HG03521 (cell line): ENCODE measurements around the gene TOM1L2.
"Not testable (repeated sequence)": the region's sequence is repeated elsewhere in the genome, so short reads cannot be mapped to it uniquely, and the experiment has no call there.

Source experiments
- ATAC-seq: cut with Tn5 transposase; IDR thresholded peaks from one replicate; pipeline ENCODE4 v1.9.1; 2021; ENCODE audit warnings: mild to moderate bottlenecking, moderate library complexity; ENCODE audit not compliant: unreplicated experiment

The TOM1L2 gene

DNA sequence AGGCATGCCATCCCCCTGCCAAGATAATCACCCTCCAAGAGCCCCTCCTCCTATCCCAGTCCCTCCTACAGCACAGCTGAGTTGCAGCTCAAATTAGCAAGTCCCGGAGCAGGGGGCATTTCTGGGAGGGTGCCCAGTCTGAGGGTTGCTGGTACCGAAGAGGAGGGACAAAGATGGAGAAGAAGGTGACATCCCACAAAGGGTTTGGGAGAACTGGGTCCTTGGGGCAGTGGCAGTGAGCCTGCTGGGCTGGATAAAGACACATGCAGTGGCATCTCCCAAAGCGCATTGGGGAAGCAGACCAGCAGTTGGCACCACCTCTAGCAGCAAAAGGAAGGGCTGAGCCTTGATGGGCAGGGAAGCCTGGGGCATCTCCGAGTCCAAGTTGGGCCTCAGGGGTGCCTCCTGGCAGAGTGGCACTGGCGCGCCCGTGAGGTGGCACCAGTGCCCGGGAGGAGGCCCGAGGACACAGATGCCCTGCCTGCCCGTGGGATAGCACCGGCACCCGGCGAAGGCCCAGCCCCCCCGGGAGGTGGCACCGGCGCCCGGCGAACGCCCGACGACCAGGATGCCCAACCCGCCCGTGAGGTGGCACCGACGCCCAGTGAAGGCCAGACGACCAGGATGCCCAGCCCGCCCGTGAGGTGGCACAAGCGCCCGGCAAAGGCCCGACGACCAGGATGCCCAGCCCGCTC, 622 bp downstream of the TOM1L2 start:
- ATAC-seq, result no peak

- ATAC-seq, result no peak
Measured at GRCh38 chr17:17970699-17971430, 1.3 kb downstream of the TOM1L2 start.

DNA sequence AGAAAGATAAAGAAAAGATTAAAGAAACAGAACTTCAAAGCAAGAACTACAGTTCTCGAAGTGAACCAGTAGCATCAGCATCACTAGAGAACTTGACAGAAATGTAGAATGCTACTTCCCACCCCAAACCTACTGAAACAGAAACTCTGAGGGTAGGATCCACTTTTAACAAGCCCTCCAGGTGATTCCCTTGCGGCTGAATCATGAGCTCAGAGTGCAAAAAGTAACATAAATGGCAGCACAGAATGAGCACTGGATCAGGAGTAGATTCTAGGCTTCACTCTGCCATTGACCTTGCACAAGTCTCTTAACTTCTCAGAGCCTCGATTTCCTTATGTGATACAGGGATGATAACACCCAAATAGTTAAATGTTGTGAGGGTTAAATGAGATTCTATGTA, 5.8 kb downstream of the TOM1L2 start:
- no peak for ATAC-seq

DNA sequence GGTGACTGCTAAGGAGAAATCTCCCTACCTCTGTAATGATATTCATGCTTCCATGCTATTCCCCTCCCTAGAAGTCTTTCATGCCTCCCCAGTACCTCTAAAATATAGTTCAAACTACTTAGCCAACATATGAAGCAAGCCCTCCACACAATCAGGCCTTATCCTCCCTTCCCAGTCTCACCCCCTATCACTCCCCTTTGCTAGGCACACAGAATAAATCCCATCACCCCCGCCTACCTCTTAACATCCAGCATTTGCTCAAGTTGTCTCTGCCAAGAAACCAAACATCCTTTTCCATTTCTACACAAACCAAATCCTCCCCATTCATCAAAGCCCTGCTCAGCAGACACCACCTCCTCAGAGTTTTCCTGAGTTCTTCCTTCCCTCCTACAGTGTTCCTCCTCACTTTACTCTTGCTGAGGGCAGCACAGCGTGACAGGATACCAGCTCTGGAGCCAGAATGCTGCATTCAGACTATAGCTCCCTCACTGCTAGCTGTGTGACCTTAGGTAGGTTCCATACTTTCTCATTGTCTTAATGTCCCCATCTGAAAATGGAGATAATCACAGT, 7.0 kb downstream of the TOM1L2 start:
- ATAC-seq, result no peak

GRCh38 chr17:17964710-17965109, 7.5 kb downstream of the TOM1L2 start:
- ATAC-seq, result no peak

DNA sequence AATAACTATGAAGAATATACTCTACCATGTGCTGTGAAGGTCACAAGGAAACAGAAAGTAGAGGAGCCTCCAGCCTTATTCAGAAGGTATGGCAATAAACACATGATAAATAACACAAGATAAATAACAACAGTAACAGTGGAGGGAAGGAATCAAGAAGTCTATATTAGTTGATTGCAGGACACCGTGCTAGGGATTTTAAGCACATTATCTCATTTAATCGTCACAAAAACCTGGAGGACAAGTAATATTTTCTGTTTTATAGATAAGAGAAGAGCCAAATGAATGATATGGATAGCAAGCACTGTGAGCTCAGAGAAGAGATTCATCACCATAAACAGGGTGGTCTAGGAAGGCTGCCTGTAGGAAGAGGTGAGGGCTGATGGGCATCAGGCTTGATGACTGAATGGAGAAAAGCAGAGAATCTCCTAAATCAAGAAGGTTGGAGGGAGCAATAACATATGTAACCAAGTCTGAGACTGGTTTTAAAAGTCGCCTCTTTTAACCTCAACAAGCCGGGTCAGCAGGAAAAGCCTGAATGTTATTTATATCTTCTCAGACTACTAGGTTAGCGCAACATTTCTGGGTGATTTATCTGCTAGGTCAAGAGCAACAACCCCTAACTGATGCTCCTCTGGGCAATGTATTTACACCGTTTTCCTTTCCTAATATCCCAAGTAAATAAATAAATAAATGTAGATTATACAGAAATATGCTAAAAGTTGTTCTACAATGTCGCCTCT, 8.3 kb downstream of the TOM1L2 start:
- no peak for ATAC-seq

GRCh38 chr17:17963066-17963465, 9.1 kb downstream of the TOM1L2 start:
- no peak for ATAC-seq

DNA sequence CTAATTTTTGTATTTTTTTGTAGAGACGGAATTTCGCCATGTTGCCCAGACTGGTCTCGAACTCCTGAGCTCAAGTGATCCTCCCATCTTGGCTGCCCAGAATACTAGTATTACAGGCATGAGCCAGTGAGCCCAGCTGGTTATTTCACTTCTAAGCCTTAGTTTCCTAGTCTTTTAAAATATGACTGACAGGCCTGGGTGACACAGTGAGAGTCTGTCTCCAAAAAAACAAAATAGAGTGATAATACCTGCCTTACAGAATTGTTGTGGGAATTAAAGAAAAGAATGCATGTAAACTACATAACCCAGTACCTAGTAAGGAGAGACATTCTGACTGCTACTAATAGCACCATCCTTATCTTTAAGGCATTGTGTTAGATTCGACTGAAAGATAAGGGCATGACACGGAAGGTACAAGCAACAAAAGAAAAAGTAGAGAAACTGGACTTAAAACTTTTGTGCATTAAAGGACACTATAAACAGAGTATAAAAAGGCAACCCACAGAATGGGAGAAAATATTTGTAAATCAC, 11.6 kb downstream of the TOM1L2 start:
- no peak for ATAC-seq

DNA sequence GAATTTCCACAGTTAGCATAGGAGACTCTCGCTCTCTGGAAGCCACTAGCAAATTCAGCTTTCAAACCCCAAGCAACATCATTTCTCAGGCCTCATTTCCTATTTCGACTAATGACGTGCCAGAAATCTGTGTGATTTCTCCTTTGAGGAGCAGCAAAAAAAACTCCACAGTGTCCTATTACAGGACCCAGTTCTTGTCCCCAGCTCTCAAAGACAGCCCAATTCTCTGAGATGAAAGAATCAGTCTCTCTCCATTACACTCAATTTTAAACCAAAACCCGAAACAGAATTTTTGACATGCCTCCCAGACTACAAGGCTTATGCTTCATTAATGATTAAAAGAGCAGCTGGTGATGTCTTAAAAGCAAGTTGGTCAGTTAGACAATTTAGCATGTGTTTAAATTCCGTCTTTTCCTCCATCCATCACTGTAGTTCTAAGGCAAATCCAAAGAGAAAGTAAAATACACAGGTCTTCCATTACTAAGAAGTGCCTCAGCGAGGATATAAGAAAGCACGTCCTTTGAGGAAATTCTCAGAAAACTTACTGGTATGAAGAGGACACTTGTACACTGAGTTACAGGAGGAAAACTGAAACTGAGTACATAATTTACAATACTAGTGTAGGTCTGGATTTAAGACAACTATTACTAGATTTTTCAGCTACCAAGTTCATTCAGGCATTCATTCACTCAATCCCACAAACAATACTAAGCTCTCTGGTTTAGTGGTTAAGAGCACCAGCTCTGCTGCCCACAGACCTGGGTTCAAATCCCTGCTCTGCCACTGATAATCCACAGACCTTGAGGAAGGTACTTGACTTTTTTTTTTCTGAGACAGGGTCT, 12.5 kb downstream of the TOM1L2 start:
- no peak for ATAC-seq

DNA sequence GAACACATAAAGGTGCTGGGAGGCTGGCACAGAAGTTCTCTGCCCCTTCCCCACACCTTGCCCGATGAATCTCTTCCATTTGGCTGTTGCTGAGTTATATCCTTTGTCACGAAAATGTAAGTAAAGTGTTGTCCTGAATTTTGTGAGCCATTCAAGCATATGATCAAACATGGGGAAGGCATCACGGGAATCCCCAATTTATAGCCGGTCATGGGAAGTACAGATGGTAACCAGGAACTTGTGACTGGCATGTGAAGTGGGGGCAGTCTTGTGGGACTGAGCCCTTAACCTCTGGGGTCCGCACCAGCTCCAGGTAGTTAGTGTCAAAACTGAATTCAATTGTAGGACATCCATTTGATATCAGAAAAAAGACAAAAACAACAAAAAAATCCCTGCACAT, 13.2 kb downstream of the TOM1L2 start:
- no peak for ATAC-seq

DNA sequence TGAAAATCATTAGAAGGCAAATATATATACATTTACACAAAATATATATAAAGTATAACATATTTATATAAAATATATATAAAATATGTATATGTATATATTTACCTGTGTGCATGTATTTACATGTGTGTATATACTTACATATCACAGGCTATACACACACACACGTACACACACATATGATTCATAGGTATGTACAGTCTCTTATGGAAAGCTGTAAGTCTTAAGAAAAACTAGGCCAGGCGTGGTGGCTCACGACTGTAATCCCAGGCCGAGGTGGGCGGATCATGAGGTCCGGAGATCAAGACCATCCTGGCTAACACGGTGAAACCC, 14.7 kb downstream of the TOM1L2 start:
- ATAC-seq, result no peak

GRCh38 chr17:17955790-17956341, 16.3 kb downstream of the TOM1L2 start:
- not testable (repeated sequence) for ATAC-seq

DNA sequence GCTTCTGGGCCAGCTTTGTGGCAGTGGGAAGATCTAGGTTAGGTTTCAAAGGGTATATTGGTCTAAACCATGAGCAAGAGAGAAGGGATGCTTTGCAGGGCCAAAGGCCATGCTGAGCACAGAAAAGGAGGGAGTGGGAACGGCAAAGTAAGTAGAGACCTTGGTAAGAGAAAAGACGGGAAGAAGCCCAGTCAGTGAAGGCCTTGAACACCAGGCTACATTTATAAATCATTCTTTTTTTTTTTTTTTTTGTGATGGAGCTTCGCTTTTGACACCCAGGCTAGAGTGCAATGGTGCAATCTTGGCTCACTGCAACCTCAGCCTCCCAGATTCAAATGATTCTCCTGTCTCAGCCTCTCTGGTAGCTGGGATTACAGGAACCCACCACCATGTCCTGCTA, 18.1 kb downstream of the TOM1L2 start:
- ATAC-seq, result no peak

- no peak for ATAC-seq
Measured at GRCh38 chr17:17952691-17953090, 19.5 kb downstream of the TOM1L2 start.

- no peak for ATAC-seq
Measured at GRCh38 chr17:17951524-17951923, 20.7 kb downstream of the TOM1L2 start.

DNA sequence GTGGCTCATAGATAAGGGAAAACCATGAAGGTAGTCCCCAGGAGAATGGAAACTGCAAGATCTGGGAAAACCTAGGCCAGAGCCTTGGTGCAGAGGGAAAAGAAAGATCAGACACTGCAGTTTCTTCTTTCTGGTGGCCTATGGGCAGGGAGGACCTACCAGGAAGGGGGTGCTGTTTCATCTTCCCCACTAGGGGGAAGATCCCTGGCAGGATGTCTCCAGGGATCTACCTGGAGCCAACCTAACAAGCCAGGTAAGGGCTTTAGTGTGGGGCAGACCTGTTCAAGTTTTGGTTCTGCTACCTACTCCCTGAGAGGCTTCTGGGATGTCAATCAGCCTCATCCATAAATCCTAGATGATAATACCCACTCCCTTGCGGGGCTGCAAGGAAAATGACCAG, 21.4 kb downstream of the TOM1L2 start:
- no peak for ATAC-seq

- no peak for ATAC-seq
Measured at GRCh38 chr17:17950347-17950746, 21.9 kb downstream of the TOM1L2 start.

DNA sequence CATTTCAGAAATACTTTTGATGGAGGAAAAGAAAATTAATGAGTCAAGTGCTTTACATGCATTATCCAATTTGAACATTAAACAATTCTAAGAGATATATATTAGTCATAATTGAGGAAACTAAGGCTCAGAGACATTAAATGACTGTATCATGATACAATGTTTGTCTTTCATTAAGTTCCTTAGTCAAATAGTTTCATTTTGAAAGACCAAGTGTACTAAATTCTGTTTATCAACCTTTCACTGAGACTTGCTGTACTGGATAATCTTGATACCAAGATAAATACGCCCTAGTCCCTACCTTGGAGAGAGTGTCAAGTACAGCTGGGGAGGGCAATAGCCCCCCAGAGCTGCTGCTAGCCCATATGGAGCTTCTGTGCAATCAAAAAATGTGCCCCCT, 24.2 kb downstream of the TOM1L2 start:
- no peak for ATAC-seq

- no peak for ATAC-seq
Measured at GRCh38 chr17:17947309-17947708, 24.9 kb downstream of the TOM1L2 start.

- no peak for ATAC-seq
Measured at GRCh38 chr17:17946093-17946492, 26.1 kb downstream of the TOM1L2 start.
